GM10248 (cell line): ENCODE data around the gene NFKBIZ.

Experiments used
- CTCF ChIA-PET: fragments of 300-600 bp; sonication (Branson Sonifier 250); formaldehyde crosslinking; extraction: SDS; loops from one replicate; lab custom pipeline; 2021; ENCODE audit warnings: antibody characterized with exemption; lab: Yijun Ruan, JAX
- POLR2A ChIA-PET: fragments of 350-650 bp; sonication (Branson Sonifier 250); formaldehyde crosslinking; extraction: SDS; loops from one replicate; lab custom pipeline; 2020; ENCODE audit warnings: antibody characterized with exemption; lab: Yijun Ruan, JAX
- DNase-seq: peaks from one replicate; pipeline ENCODE4 v3.0.0; 2012; ENCODE audit errors: extremely low spot score
- CTCF ChIP-seq: IDR thresholded peaks from 2 replicates; pipeline ENCODE4 v1.5.1; 2012; ENCODE audit warnings: mild to moderate bottlenecking, low read depth; ENCODE audit errors: extremely low read depth, missing control alignments, control extremely low read depth

The NFKBIZ gene

GRCh38 chr3:101850246-101851051 lies 1.1 kb downstream of the NFKBIZ start:
- ChIA-PET POLR2A (interaction anchor here (0.9 to 3.3 kb wide), 17 partner anchors 9 to 375 kb away, joined by 3 to 54 read pairs (median 8); partner anchors contain the start of gene RPL24), CTCF (interaction anchor here (1.0 to 2.5 kb wide), 5 partner anchors 13 to 379 kb away, joined by 3 to 7 read pairs (median 4); no protein-coding TSS in a partner anchor)
- DNase-seq: no peak
- no peak for TF ChIP-seq CTCF

DNA sequence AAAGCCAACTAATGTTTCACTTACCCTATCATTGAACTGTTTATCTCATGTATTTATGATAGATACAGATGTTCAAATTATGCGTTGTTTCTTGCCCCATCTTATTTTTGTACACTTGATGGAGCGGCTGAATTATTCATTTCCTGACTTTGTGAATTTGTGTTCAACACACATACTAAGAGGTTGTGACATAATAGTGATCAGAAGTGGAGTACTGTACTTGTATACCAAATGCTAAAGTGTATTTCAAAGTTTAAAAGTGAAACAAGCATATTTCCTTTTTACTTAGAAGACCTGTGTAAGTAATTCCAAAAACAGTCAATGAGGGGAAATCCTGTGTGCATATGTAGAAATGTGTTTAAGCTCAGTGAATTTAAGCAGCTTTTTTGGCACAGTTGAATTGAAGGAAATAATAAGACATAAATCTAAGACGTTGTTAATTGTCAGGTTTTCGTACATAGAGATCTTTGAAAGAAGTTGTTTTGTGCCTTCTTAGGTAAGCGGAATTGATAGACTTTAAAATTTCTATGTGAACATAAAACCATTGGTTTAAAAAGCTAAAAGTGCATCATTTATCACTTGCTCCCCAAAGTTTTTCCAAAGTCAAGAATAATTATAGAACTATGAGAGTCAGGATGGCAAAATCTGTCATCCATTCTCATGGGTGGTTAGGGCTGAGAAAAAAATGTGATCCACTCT lies 1.9 kb downstream of the NFKBIZ start:
- DNase-seq: no peak
- CTCF ChIA-PET: interaction anchor here (0.8 to 1.4 kb wide), 5 partner anchors 12 to 121 kb away, joined by 3 to 4 read pairs (median 4); no protein-coding TSS in a partner anchor
- no peak for TF ChIP-seq CTCF
- POLR2A ChIA-PET: interaction anchor here (0.7 to 1.5 kb wide), 6 partner anchors 12 to 88 kb away, joined by 3 to 6 read pairs (median 3); no protein-coding TSS in a partner anchor

- no peak for TF ChIP-seq CTCF
- POLR2A ChIA-PET: interaction anchor here (0.7 to 1.5 kb wide), 6 partner anchors 12 to 88 kb away, joined by 3 to 6 read pairs (median 3); no protein-coding TSS in a partner anchor
- no peak for DNase-seq
- CTCF ChIA-PET: interaction anchor here (0.8 to 1.9 kb wide), 8 partner anchors 10 to 377 kb away, joined by 3 to 6 read pairs (median 4); no protein-coding TSS in a partner anchor
Observed at GRCh38 chr3:101851850-101852714, 2.8 kb downstream of the NFKBIZ start.

DNA sequence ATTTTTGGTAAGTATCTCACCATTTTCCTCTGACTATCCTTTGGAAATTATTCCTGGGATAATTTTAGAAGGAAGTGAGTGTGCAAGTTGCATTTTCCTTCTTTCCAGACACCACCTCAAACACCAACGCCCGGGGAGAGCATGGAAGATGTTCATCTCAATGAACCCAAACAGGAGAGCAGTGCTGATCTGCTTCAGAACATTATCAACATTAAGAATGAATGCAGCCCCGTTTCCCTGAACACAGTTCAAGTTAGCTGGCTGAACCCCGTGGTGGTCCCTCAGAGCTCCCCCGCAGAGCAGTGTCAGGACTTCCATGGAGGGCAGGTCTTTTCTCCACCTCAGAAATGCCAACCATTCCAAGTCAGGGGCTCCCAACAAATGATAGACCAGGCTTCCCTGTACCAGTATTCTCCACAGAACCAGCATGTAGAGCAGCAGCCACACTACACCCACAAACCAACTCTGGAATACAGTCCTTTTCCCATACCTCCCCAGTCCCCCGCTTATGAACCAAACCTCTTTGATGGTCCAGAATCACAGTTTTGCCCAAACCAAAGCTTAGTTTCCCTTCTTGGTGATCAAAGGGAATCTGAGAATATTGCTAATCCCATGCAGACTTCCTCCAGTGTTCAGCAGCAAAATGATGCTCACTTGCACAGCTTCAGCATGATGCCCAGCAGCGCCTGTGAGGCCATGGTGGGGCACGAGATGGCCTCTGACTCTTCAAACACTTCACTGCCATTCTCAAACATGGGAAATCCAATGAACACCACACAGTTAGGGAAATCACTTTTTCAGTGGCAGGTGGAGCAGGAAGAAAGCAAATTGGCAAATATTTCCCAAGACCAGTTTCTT lies 3.9 kb downstream of the NFKBIZ start:
- POLR2A ChIA-PET: interaction anchor here (0.5 to 1.4 kb wide), 4 partner anchors 80 to 329 kb away, joined by 3 to 6 read pairs (median 4); no protein-coding TSS in a partner anchor
- TF ChIP-seq CTCF: no peak
- CTCF ChIA-PET: interaction anchor here (0.6 to 1.9 kb wide), 3 partner anchors 372 to 376 kb away, joined by 3 to 6 read pairs (median 4); no protein-coding TSS in a partner anchor
- DNase-seq: no peak

DNA sequence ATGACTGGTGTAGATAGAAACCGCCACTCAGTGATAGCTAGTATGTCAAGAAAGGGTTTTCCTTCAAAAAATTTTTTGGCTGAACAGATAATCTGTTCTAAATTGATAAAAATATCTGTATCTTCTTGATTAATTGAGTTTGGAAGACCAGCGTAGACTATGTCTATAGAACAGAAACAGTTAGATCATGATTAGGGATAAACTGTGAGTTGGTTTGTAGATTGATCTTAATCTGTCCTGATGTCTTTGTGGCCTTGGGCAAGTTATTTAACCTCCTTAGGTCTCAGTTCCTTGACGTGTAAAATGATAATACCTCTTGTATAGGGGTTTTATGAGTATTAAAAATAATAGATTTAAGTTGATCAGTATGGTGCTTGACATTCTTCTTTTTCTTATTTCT lies 4.7 kb downstream of the NFKBIZ start:
- CTCF ChIA-PET: interaction anchor here (0.6 to 1.9 kb wide), 4 partner anchors 24 to 375 kb away, joined by 3 to 6 read pairs (median 3); no protein-coding TSS in a partner anchor
- POLR2A ChIA-PET: interaction anchor here (0.7 to 1.0 kb wide), 2 partner anchors 10 to 233 kb away, joined by 3 to 4 read pairs; no protein-coding TSS in a partner anchor
- no peak for TF ChIP-seq CTCF
- no peak for DNase-seq
